ENCODE data around the gene SUCO. TPM values are rescaled to one million over a fixed set of nuclear protein-coding genes. Genes with fewer than 3 reads are reported as not detected.

The SUCO gene
- total RNA-seq, 2 donors from 2014 or later: 19.5 to 43.5 TPM

DNA sequence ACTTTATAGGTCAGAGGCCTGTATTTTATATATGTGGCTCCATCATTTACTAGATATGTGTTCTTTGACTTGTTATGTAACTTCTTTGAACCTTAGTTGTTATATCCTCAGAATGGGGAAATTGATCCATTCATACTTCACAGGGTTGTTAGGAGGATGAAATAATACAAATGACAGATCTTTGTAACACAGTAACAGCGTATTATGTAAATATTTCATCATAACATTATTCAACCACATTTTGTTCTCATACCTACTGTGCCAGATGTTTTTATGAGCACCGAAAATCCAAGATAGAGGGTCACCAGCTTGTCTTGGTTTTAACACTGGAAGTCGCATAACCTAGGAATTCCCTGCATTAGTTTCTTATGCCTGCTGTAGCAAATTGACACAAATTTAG is 3.3 kb downstream of the SUCO start:
- H3K9me3 ChIP-seq: no peaks in the 10 kb centered on the region
- H3K36me3 ChIP-seq: no peaks in the 10 kb centered on the region
- no peak overlapping the region for H3K27ac ChIP-seq
- no peaks in the 10 kb centered on the region for H3K27me3 ChIP-seq (replicated peaks; ENCODE audit: insufficient read depth)
- no peak for ATAC-seq (ENCODE audit: insufficient number of reproducible peaks, low FRiP score, low read depth)
- no peak for DNase-seq (ENCODE audit: low spot score)
- no peak for TF ChIP-seq CTCF (IDR thresholded peaks at IDR 0.05)
- H3K4me1 ChIP-seq (ENCODE audit: control insufficient read depth in 1 of 2, low read depth in 2 of 2): peaks cover 6 to 26% of the 10 kb centered on the region in 2 donors
- H3K4me3 ChIP-seq: no peak overlapping the region

GRCh38 chr1:172537366-172537765 is 4.4 kb downstream of the SUCO start:
- DNase-seq (ENCODE audit: low spot score) (no peak), ATAC-seq (ENCODE audit: insufficient number of reproducible peaks, low FRiP score, low read depth) (no peak)
- TF ChIP-seq CTCF (IDR thresholded peaks at IDR 0.05): no peak

GRCh38 chr1:172537827-172538391 is 5.0 kb downstream of the SUCO start:
- Histone ChIP-seq H3K4me1 (ENCODE audit: control insufficient read depth in 1 of 2, low read depth in 2 of 2) (peaks cover 6 to 26% of the 10 kb centered on the region in 2 donors), H3K4me3 (no peak overlapping the region), H3K9me3 (no peaks in the 10 kb centered on the region), H3K36me3 (no peaks in the 10 kb centered on the region), H3K27me3 (replicated peaks; ENCODE audit: insufficient read depth) (no peaks in the 10 kb centered on the region), H3K27ac (no peak overlapping the region)
- ATAC-seq (ENCODE audit: insufficient number of reproducible peaks, low FRiP score, low read depth): no peak
- no peak for DNase-seq (ENCODE audit: low spot score)
- TF ChIP-seq CTCF (IDR thresholded peaks at IDR 0.05): no peak

More at GRCh38 chr1:172537366-172537765, 4.4 kb downstream of the SUCO start:
- H3K4me3 ChIP-seq: no peak overlapping the region
- H3K27me3 ChIP-seq (replicated peaks; ENCODE audit: insufficient read depth): no peaks in the 10 kb centered on the region
- no peak overlapping the region for H3K27ac ChIP-seq
- H3K36me3 ChIP-seq: no peaks in the 10 kb centered on the region
- no peaks in the 10 kb centered on the region for H3K9me3 ChIP-seq
- H3K4me1 ChIP-seq (ENCODE audit: control insufficient read depth in 1 of 2, low read depth in 2 of 2): peaks cover 6 to 26% of the 10 kb centered on the region in 2 donors

- Histone ChIP-seq H3K36me3 (no peaks in the 10 kb centered on the region), H3K4me1 (ENCODE audit: control insufficient read depth in 1 of 2, low read depth in 2 of 2) (peaks cover 0 to 10% of the 10 kb centered on the region in 2 donors), H3K9me3 (no peaks in the 10 kb centered on the region), H3K27me3 (replicated peaks; ENCODE audit: insufficient read depth) (no peaks in the 10 kb centered on the region), H3K27ac (no peak overlapping the region), H3K4me3 (no peak overlapping the region)
- TF ChIP-seq CTCF (IDR thresholded peaks at IDR 0.05): no peak
- DNase-seq (ENCODE audit: low spot score): no peak
- ATAC-seq (ENCODE audit: insufficient number of reproducible peaks, low FRiP score, low read depth): no peak
These were observed 7.7 kb downstream of the SUCO start for GRCh38 chr1:172540635-172541034.

DNA sequence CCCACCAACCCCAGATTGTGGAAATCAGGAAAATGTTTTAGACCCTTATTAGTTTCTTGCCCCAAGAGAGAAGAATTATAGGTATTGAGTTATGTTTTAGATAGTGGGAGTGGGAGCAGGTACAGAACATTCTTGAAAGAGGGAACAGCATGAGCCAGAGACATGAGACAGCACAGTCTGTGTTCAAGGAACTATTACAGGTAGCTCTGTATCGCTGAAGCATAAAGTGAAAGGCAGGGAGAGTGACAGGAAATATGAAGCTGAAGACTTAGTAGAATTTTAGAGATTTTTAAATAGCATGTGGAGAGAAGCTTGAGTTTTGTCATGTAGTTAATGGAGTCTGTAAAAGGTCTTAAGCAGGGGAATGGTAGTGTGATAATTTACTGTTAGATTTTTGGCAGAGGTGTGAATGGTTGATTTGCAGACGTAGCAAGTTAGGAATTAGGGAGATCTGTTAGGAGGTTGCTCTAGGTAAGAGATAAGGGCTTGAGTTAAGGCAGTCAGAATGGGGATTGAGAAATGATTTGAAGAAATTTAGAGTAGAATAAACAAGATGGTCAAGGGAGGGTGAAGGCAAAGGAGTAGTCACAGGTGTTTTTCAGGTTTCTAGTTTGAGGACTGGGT is 11.6 kb downstream of the SUCO start:
- no peak for ATAC-seq (ENCODE audit: insufficient number of reproducible peaks, low FRiP score, low read depth)

More for the DNA sequence above, 11.6 kb downstream of the SUCO start:
- H3K36me3 ChIP-seq: no peaks in the 10 kb centered on the region
- no peaks in the 10 kb centered on the region for H3K9me3 ChIP-seq
- DNase-seq (ENCODE audit: low spot score): no peak
- no peak overlapping the region for H3K27ac ChIP-seq
- H3K4me1 ChIP-seq (ENCODE audit: control insufficient read depth in 1 of 2, low read depth in 2 of 2): peaks cover 6 to 14% of the 10 kb centered on the region in 2 donors
- no peak overlapping the region for H3K4me3 ChIP-seq
- TF ChIP-seq CTCF (IDR thresholded peaks at IDR 0.05): no peak
- no peaks in the 10 kb centered on the region for H3K27me3 ChIP-seq (replicated peaks; ENCODE audit: insufficient read depth)

Measured in thoracic aorta (tissue), 2 donors.